ENCODE results near the gene BGN.
A peak's percentile ranks its signal among the peaks of the same experiment; 100 is the strongest.

Gene BGN

GRCh38 chrX:153507484-153508178, 12.9 kb downstream of the BGN start:
- DNase-seq = peak; percentile 82

DNA sequence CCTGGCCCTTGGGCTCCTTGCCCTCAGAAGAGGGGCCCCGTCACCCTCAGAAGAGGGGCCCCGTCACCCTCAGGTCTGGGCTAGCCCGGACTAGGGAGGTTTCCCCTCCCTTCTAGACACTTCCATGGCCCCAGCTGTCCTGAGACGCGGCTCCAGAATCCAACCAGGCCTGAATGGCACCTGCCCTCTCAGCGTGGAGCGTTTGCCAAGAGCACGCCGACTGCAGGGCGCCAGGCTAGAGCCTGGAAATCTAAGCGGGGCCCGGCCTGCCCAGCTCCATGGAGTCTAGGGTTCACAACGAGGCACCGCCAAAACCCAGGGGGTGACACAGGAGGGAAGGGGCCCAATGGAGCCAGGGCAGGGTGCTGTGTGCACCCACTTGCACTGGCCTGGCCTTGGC, 14.8 kb downstream of the BGN start:
- DNase-seq = no peak

DNA sequence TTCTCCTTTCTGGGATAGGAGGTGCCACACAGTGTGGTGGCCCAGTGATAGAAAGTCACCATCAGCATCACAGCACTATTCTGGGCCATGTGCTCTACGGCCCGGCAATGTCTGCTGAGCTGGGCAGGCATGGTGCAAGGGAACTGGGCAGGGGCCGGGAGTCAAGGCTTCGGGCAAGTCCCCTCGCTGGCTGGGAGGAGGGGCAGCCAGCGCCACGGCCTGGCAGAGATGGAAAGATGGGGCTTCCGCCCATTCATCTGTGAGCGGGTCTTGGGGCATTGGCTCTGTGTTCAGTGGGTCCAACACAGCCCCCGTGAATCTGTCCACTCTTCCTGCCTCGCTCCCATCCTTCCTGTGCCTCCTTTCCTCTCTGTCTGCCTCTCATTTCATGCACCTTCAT, 15.6 kb downstream of the BGN start:
- no peak for DNase-seq

DNA sequence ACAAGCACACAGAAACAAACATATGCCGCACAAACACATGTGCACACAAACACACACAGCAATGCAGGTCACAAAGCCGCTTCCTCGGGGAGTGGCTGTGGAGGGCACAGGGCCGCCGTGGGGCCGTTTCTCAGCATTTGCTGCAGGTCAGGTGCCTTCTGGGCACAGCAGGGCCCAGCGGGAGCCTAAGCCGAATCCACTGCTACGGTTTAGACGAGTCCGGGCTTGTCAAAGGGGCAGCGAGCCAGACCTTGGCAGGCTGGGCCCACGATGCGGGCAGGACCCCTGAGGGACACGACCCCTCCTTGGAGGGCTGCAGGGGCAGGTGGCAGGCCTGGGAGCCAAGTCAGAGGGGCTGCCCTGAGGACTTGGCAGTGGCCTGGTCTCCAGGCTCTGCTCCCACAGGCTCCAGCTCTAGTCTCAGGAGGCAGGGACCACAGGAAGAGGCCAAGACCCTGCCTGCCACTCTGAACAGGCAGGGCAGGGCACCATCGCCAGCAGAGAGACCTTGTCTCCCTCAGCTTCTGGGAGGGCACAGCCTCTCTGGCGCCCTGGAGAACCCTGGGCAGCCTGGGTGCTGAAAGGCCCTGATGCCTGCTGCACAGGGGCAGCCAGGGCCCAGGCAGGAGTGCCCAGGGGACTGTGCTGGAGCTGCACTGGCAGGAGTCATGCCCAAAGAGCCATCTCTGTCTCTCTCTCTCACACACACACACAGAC, 17.2 kb downstream of the BGN start:
- DNase-seq = no peak

GRCh38 chrX:153512501-153512893, 17.7 kb downstream of the BGN start:
- no peak for DNase-seq

DNA sequence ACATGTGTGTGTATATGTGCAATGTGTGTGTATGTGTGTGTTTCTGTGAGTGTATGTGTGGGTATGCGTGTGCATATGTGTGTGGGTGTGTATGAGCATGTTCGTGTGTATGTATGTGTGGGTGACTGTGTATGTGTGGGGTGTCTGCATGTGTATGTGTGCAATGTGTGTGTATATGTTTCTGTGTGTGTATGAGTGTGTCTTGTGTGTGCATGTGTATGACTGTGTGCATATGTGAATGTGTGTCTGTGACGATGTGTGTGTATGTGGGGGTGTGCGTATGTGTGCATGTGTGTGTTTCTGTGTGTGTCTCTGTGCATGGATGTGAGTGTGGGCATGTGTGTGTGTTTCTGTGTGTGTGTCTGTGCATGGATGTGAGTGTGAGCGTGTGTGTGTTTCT, 18.5 kb downstream of the BGN start:
- DNase-seq = no peak

DNA sequence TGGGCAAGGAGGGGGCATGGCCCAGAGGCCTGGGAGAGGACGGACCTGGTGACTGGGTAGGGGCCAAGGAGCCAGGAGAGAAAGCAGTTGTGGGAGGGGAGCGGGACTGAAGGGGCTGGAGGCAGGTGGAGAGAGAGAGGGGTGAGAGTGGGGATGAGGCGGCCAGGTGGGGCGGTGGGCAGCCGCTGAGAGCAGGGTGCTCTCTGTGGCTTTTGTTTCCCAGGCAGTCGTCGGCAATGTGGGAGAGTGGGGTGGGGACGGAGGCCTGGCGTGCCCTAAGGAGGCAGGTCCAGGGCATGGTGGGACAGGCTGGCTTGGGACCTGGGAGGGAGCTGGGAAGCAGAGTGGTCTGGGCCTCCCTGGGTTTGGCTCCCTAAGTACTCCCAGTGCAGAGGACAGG, 19.5 kb downstream of the BGN start:
- DNase-seq = no peak

DNA sequence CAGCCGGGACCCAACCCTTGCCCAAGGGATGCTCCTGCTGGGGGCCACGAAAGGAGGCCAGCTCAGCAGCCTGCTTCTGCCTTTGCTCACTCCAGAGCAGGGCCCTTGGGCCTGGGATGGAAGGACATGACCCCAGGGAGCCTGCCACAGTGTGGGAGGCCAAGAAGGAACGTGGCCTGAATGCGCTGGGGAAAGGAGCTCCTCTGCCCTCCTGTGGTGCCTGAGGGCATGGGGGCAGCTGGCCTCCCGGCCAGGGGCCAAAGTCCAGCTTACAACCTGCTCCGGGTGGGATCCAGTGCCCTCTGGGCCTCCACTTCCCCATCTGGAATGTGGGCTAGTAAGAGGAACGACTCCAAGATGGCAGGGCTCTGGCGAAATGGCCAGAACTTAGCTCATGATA, 20.7 kb downstream of the BGN start:
- DNase-seq = no peak

DNA sequence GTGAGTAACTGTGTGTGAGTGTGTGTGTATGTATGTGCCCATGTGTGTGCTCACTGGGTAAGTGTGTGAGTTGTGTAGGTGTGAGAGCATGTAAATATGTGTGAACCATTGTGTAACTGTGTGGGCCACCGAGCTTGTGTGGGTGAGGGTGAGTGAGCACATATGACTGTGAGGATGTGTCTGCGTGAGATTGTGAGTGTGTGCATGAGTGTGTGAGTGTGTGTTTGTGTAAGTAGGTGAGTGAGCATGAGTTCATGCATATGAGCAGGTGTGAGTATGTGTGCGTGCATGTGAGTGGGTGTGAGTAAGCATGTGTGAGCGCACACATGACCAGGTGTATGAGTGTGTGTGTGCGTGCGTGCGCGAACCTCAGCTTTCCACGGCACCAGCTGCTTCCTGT, 21.3 kb downstream of the BGN start:
- no peak for DNase-seq

DNA sequence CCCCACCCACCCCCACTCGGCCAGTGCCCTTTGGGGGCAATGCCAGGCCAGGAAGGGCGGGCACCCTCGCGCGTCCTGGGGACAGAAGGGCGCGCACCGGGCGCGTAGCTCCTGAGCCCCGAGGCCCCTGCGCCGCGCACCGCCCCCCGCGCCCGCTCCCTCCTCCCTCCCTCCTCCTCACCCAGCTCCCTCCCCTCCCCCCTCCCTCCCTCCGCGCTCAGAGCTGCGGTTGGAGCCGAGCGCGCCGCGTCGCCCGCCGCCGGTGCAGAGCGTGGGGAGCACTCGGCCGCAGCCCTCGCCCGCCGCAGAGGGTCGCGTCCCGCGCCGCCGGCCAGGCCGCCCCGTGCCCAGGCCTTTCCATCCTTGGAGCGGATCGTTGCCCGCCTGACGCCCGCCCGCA, 22.6 kb downstream of the BGN start, which contains the start of gene ATP2B3:
Gene ATP2B3, plus strand, starts transcription at position 220 of the 400 bp plus-strand sequence. CDS start 18,606 bp downstream, outside the sequence.
- no peak for DNase-seq

GRCh38 chrX:153517946-153518834, 23.4 kb downstream of the BGN start:
- DNase-seq = no peak

GRCh38 chrX:153519569-153520286, 24.9 kb downstream of the BGN start:
- DNase-seq = no peak

DNA sequence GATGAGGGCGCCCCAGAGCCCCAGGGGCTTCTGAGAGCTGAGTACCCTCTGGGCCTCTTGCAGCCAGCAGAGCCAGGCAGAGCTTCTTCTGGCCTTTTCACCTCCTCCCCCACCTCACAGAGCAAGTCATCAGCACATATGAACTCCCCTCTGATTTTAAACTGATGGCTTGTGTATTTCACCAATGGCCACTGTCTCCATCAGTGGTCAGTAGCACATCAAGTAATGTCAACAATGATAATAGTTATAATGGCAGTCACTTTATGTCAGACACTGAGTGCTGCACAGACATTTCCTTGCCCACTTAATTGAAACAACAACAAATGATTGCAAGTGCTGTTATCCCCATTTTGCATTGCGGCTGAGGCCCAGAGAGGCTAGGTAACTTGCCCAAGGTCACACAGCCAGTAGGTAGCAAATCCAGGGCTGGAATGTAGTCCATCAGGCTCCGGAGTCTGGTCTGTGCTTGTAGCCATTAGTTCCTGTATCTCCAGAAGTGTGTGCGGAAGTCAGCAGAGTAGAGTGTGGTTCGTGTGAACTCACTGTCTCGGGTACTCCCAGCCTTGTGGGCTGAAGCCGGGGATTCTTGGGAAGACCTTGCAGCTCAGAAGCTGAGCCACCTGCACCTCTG, 25.6 kb downstream of the BGN start:
- no peak for DNase-seq

GRCh38 chrX:153521034-153521433, 26.3 kb downstream of the BGN start:
- no peak for DNase-seq

GRCh38 chrX:153522259-153522658, 27.5 kb downstream of the BGN start:
- DNase-seq = no peak

DNA sequence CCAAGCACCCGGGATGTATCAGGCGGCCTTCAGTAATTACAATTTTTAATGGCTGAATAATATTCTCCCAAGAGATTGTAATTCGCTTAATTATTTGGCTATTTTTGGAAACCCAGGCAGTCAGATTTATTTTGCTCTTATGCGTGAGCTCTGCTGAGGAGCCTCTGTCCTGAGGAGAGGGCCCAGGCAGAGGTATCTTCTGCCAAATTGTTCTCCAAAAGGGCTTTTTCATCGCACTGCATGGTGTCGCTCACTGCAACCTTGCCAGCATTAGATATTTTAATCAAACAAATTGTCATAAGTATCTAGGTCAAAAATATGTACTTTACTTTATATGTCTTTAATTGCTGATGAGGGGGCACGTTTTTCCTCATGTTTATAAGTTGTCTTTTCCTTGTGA, 28.5 kb downstream of the BGN start:
- DNase-seq = no peak

DNA sequence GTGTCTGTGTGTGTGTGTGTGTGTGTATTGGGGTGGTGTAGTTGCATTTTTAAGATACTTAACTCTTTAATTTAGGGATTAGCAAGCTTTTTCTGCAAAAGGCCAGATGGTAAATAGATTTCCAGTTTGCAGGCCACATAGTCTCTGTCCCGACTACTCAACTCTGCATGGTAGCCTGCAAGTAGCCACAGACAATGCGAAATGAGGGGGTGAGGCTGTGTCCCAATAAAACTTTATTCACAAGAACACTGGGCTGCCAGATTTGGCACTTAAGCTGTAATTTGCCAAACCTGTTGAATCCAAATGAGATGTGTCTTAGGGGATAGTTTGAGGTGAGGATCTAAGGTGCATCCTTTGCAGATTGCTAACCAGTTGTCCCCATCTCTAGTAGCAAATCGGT, 29.5 kb downstream of the BGN start:
- no peak for DNase-seq

- no peak for DNase-seq
These were observed 30.7 kb downstream of the BGN start for GRCh38 chrX:153525451-153525850.

DNA sequence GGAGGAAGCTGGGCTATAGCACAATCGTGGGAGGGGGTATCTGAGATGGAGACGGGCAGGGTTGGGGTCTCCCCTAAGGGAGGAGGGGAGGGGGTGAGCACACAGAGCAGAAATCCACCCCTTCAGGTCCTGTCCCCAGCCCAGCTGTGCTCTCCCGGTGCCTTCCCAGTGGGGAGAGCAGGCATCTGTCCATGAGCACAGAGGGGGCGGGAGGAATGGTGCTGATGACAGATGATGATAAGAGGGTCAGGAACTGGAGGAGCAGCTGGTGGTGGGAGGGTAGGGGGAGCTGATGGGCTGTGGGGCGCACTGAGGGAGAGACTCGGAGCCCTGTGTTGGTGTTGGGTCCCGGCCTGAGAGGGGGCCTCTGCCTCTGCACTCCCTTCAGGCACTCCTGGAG, 31.3 kb downstream of the BGN start:
- DNase-seq = no peak

- DNase-seq = no peak
These were observed 32.0 kb downstream of the BGN start for GRCh38 chrX:153526801-153527200.

DNA sequence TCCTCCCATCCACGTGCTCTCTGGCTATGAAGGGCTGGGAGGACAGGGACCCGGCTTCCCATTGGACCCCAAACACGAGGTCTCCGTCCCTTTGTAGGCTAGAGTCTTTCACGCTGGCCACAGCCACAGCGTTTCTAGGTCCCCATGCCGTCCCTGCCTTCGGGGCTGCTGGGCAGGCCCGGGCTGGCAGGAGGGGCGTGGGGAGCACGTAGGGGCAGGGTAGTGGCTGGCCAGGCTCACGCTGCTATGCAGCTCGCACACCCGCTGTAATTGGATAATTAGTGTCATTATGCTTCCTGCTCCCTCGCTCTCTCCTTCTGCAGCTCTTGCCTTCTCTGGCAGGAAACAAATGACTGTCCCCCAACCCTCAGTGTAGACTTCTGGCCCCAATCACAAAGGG, 32.4 kb downstream of the BGN start:
- DNase-seq = no peak

DNA sequence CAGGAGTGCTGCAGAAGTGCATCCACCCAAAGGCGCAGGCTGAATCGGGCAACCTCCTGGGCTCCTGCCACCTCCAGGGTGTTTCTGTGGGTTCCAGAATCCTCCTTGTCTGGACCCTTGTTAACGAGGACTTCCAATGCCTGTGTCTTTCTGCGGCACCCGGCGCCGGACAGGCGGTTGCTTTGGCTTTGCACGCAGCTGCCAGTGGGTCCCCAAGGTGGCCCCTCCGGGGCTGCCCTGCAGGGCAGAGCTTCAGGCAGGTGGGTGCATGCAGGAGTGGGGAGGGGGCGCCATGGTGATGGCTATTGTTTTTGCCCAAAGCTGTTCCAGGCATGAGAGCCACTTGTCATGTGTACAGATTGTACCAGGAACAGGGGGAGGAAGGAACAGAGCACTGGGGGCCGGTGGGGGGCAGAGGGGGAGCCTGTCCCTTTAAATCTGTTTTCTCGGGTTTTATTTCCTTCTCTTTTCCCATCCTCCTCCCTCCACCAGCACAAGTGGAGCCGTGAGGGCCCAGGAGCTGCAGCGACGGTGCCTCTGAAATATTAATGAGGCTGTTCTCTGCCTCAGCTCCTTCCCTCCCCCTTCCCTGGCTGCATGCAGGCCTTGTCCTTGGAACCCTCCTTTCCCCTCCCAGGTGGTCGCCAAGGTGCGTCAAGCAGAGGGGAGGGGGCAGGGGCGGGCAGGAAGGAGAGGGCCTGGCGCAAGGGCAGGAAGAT, 35.8 kb downstream of the BGN start:
- no peak for DNase-seq
